NCI-H446 (cell line): ENCODE data around the gene AIMP2.
"Not testable (repeated sequence)": the region's sequence is repeated elsewhere in the genome, so short reads cannot be mapped to it uniquely, and the experiment has no call there.

ENCODE experiments used
- DNase-seq, 2 experiments: peaks; one replicate each; lab custom pipeline; 2025; lab: John Stamatoyannopoulos, UW

The AIMP2 gene

GRCh38 chr7:6026011-6026819, 17.1 kb downstream of the AIMP2 start:
- peak; percentile 24 to 59 for DNase-seq

- no peak for DNase-seq
These were observed 17.8 kb downstream of the AIMP2 start for GRCh38 chr7:6026820-6027311.

- no peak for DNase-seq
These were observed 18.8 kb downstream of the AIMP2 start for GRCh38 chr7:6027806-6028365.

- DNase-seq, result no peak
These were observed 19.5 kb downstream of the AIMP2 start for GRCh38 chr7:6028563-6028962.

- DNase-seq, result no peak
These were observed 21.9 kb downstream of the AIMP2 start, which contains the start of gene ANKRD61 for GRCh38 chr7:6030988-6031387. ANKRD61 (plus strand) TSS chr7:6031376; CDS start chr7:6031376, 0 bp downstream.

GRCh38 chr7:6031567-6031966, 22.5 kb downstream of the AIMP2 start:
- DNase-seq, result no peak

- DNase-seq, result no peak
These were observed 23.1 kb downstream of the AIMP2 start for GRCh38 chr7:6032167-6032566.

- no peak for DNase-seq
These were observed 23.6 kb downstream of the AIMP2 start for GRCh38 chr7:6032641-6033040.

GRCh38 chr7:6035165-6035564, 26.1 kb downstream of the AIMP2 start:
- no peak for DNase-seq

- no peak for DNase-seq
These were observed 26.6 kb downstream of the AIMP2 start for GRCh38 chr7:6035686-6036085.

GRCh38 chr7:6049780-6050179, 40.7 kb downstream of the AIMP2 start:
- no peak for DNase-seq

- DNase-seq, result not testable (repeated sequence)
These were observed 42.1 kb downstream of the AIMP2 start for GRCh38 chr7:6051185-6051584.

GRCh38 chr7:6056616-6057015, 47.5 kb downstream of the AIMP2 start:
- no peak for DNase-seq

GRCh38 chr7:6057316-6058129, 48.5 kb downstream of the AIMP2 start:
- no peak for DNase-seq

GRCh38 chr7:6059941-6060340, 50.9 kb downstream of the AIMP2 start:
- DNase-seq, result not testable (repeated sequence)

- DNase-seq, result no peak
These were observed 62.3 kb downstream of the AIMP2 start for GRCh38 chr7:6071406-6071805.
